ENCODE measurements around the gene TMC6.
"Not testable (repeated sequence)": the region's sequence is repeated elsewhere in the genome, so short reads cannot be mapped to it uniquely, and the experiment has no call there.

TMC6 gene

GRCh38 chr17:78154903-78155811, 26.6 kb upstream of the TMC6 start:
- ATAC-seq: peak; percentile 52 to 59

- ATAC-seq: no peak
Measured at GRCh38 chr17:78151514-78152008, 23.0 kb upstream of the TMC6 start.

DNA sequence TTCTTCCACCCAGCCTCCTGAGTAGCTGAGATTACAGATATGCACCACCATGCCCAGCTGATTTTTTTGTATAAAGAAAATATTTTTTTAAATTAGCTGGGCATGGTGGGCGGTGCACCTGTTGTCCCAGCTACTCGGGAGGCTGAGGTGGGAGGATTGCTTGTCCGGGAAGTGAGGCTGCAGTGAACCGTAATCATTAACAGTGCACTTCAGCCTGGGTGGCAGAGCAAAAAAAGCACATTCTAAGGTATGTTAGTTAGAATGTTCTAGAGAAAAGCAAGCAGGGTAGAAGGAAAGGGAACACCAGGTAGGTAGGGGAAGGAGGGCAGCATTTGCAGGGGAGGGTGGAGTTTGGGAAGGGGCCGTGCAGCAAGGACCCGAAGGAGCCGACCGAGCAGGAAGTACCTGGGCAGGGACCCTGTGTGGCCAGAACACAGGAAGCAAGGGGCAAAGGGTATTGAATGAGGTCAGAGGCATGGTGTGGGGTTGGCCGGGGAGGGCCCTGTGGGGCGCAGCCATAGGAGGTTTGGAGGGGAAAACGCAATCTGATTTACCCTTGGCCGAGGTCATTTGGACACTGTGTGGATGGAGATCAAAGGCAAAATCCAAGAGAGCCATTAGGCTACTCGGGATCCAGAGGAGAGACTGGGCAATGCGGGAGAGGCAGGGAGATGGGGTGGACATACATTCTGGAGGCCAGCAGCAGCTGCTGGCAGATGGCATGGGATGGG, 19.9 kb upstream of the TMC6 start:
- ATAC-seq: no peak

GRCh38 chr17:78147315-78147998, 18.9 kb upstream of the TMC6 start:
- peak; percentile 44 to 46 for ATAC-seq

DNA sequence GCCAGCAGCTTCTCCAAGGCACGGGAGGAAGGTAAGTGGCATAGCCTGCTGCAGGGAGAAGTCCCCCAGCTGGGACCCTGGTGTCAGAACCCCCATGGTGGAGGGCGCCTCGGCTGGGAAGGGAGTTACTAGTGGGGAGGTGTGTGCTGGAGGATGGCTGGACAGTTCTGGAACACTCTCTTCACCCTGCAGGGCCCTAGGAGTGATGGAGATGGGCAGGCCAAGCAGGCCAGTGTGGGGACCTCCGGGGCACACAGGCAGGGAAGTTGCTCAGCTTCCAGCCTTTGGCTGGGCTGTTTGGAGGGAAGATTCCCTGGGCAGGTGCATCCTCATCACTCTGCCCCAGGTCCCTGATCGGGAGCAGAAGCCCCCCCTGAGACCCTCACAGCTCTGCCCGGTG, 18.3 kb upstream of the TMC6 start:
- no peak for ATAC-seq

- no peak for ATAC-seq
Measured at GRCh38 chr17:78146471-78146869, 17.9 kb upstream of the TMC6 start.

- ATAC-seq: no peak
Measured at GRCh38 chr17:78144736-78145641, 16.4 kb upstream of the TMC6 start.

DNA sequence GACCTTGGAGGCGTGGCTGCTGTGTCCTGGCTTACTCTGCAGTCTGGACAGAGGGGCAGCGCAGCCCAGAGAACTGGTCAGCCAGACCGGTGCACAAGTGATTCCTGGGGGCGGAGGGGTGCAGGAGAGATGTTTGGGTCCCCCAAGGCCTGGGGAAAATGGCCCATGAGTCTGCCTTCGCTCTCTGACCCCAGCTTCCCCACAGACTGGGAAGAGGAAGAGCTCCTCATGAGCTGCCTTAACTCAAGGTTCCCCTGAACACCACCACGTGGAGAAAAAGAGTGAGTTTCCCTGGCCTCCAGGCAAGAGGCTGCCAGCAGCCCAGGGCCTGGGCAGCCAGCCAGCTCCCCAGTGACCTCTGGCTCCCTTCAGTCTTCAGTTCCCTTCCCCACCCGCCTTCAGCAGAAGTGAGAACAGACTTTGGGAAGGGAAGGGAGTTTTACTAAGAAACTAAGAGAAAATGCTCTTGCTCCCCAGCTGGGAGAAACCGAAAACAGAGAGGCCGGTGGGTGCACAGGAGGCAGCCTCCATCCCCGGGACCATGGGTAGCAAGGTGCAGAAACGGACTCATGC, 15.7 kb upstream of the TMC6 start:
- no peak for ATAC-seq

DNA sequence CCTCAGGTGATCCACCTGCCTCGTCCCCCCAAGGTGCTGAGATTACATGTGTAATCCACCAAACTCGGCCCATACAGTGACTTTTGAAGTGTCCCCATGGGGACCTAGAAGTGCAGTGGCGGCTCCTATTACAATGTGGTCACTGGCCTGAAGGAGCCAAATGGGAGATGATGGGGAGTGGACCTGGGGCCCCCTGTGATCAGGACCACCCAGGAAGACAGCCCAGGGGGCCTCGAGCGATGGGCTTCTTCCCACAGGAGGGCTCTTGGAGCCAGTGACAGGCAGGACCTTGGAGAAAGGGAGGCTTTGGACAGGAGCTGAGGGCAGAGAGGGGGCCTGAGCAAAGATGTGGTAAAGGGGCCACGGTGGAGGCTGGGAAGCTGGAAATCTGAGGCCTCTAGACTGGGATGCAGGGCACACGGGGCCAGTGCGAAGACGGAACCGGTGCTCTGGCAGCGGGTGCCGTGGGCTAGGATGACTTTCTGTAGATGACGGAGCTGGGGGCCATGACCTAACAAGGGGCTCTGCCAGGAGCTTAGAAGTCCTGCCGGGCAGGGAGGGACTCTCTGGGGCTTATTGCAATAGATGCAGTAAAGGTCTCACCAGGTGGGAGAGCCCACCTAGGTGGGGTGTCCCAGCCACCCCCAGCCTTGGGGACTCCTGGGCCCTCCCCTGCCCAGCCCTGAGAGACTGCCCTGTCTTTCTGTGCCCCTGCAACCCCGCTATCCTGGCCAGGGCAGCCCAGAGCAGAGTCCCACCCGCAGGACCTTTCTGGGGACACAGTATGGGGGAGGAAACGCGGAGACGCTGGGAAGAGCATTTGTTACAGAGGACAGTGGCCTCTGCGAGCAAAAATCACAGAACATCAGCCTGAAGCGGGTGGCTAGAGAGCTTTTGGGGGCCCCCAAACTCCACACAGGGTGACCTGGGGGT, 14.9 kb upstream of the TMC6 start:
- no peak for ATAC-seq

- ATAC-seq: no peak
Measured at GRCh38 chr17:78142119-78142861, 13.7 kb upstream of the TMC6 start.

- no peak for ATAC-seq
Measured at GRCh38 chr17:78141437-78142118, 13.0 kb upstream of the TMC6 start.

DNA sequence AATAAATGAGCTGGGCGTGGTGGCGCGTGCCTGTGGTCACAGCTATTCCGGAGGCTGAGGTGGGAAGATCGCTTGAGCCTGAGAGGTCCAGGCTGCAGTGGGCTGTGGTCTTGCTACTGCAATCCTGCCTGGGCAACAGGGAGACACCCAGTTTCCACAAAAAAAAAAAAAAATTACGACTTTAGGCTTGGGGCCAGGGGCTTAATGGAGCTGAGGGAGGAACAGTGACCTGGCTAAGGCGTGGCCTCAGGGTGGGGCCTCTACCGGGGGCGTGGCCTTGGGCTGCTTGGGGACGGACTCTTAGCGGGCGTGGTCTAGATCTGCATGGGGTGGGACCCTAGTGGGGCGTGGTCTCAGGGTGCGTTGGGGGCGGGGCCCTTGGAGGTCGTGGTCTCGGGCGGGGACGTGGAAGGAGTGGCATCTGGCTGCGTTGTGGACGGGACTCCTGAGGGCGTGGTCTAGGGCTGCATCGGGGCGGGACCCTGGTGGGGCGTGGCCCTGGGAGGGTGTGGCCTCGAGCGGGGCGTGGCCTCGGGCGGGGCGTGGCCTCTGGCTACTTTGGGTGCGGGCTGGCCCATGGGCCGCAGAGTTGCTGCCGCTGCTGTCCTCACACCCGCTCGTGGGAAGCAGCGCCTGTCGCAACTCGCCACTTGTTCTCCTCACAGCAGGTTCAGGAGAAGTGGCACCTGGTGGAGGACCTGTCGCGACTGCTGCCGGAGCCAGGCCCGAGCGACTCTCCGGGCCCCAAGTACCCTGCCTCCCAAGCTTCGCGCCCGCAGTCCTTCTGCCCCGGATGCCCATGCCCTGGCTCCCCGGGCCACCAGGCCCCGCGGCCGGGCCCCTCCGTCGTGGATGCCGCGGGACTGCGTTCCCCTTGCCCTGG, 11.9 kb upstream of the TMC6 start:
- peak; percentile 85 to 88 for ATAC-seq

GRCh38 chr17:78139861-78140168, 11.3 kb upstream of the TMC6 start:
- ATAC-seq: not testable (repeated sequence)

DNA sequence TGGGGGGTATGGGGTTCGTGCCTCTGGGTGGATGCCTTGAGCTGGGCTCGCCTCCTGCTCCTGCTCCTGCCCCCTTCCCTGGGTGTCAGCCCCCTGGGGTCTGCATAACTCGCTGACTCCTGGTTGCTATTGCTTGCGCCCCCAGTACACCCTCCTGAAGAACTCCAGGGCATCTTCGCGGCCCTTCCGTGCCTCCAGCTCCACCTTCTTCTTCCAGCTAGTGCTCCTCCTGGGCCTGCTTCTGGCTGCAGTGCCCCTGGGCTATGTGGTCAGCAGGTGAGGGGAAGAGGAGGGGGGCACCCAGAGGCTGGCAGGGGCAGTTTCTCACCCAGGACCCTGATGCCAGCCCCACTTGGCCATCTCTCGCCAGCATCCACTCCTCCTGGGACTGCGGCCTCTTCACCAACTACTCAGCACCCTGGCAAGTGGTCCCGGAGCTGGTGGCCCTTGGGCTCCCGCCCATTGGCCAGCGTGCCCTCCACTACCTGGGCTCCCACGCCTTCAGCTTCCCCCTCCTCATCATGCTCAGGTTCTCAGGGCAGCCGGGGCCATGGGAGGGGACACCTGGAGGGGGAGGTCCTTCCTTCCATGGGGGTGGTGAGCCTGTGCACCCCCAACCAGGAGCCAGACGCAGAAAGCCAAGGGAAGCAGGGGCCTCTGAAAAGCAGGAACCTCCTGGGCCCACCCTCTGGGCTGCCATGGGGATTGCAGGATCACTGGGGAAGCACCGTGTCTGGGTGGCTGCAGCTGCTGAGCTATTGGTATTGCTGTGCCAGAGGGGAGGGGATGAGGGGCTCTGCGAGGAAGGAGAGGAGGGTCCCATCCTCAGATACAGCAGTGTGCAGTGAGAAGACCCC, 9.9 kb upstream of the TMC6 start:
- no peak for ATAC-seq

- peak in 1 of 2 donors; percentile 6 for ATAC-seq
Measured at GRCh38 chr17:78137392-78138203, 9.0 kb upstream of the TMC6 start.

DNA sequence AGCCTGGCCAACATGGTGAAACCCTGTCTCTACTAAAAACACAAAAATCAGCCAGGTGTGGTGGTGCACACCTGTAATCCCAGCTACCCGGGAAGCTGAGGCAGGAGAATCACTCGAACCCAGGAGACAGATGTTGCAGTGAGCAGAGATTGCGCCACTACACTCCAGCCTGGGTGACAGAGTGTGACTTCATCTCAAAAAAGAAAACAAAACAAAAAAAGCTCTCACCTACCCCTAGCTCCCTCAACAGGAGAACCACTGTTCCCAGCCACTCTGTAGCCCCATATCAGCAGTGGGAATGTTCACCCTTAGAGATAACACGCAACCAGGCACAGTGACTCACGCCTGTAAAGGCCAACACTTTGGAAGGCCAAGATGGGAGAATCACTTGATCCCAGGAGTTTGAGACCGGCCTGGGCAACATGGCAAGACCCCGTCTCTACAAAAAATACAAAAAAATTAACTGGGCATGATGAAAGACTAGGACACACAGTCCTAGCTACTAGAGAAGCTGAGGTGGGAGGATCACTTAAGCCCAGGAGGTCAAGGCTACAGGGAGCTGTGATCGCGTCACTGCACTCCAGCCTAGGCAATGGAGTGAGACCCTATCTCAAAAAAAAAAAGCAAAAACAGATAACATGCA, 7.4 kb upstream of the TMC6 start:
- ATAC-seq: no peak

Measured in activated CD4-positive, CD25-positive, alpha-beta regulatory T cell treated with anti-CD3 and anti-CD28 coated beads, Interleukin-2, amount 50 U/mL, for 24 hours (primary cell).